HAP-1 (cell line): ENCODE results near the gene COMP.

Experiments
- DNase-seq, 2 experiments: peaks; one replicate each; pipeline ENCODE4 v3.0.0-alpha.2; 2016 to 2020; ENCODE audit warnings: low spot score in 2 of 2
- H3K27me3 ChIP-seq: fragments of 250-450 bp; sonication (Bioruptor Pico); 2 replicates; pipeline ENCODE4 v1.5.1; 2020; ENCODE audit warnings: low read depth, mild to moderate bottlenecking, moderate library complexity
- H3K36me3 ChIP-seq: fragments of 250-450 bp; sonication (Bioruptor Pico); replicated peaks from 2 replicates; pipeline ENCODE4 v1.5.1; 2020; ENCODE audit warnings: mild to moderate bottlenecking
- H3K4me1 ChIP-seq: fragments of 250-450 bp; sonication (Bioruptor Pico); 2 replicates; pipeline ENCODE4 v1.5.1; 2020; ENCODE audit warnings: mild to moderate bottlenecking
- H3K4me3 ChIP-seq: fragments of 250-450 bp; sonication (Bioruptor Pico); 2 replicates; pipeline ENCODE4 v1.5.1; 2020; ENCODE audit warnings: mild to moderate bottlenecking, moderate library complexity
- H3K9me3 ChIP-seq: fragments of 250-450 bp; sonication (Bioruptor Pico); 2 replicates; pipeline ENCODE4 v1.5.1; 2020; ENCODE audit warnings: mild to moderate bottlenecking, moderate library complexity
- in situ Hi-C: fragments of 300-500 bp; cut with MboI; formaldehyde crosslinking; loops from 3 replicates; pipeline ENCODE4 v1.14.3; 2020; ENCODE audit warnings: low sequenced_read_pairs, inconsistent platforms, mixed read lengths

Gene COMP

DNA sequence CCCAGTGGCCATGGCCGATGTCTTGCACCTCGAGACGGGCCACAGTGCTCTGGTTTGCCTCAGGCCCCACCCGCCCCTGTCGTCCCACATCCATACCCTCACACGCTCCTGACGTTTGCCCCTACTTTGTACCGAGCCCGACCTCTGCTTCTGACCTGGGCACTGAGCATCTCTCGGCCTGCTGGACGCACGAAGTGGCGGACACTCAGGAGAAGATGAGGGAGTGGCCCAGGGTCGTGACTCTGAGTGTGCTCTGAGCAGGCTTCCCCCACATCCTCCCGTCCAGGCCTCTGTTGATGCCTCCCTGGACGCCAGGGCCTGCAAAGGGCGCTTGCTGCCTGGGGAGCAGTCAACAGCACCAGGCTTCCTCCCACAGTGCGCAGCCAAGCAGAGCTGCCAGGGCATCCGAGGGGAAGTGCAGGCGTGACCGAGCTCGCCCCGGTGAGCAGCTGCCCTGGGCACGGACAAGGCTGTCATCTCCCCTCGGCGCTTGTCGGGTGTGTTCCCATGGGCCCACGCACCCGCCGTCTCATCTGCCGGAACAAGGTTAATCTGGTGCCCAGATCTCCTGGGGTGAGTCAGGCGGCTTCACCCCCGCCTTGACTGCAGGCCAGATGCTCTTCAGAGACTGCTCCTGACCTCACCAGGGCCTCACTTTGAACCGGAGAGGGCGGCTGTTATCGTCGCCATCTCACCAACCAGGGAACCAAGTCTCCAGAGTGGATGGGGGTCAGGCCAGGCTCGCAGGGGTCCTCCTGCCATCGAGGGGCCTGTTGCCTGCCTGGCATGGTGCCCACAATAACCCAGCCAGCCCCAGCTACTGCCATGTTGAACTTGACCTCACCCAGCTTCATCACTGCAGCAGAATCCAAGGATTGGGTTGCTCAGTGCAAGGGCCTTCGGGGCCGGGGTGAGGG lies 27.2 kb downstream of the COMP start:
- H3K36me3 ChIP-seq = no peaks in the 10 kb centered on the region
- in situ Hi-C loops = no loop called here
- no peaks in the 10 kb centered on the region for H3K9me3 ChIP-seq
- no peak for DNase-seq
- H3K27me3 ChIP-seq = no peaks in the 10 kb centered on the region
- no peaks in the 10 kb centered on the region for H3K4me1 ChIP-seq
- no peak overlapping the region for H3K4me3 ChIP-seq

DNA sequence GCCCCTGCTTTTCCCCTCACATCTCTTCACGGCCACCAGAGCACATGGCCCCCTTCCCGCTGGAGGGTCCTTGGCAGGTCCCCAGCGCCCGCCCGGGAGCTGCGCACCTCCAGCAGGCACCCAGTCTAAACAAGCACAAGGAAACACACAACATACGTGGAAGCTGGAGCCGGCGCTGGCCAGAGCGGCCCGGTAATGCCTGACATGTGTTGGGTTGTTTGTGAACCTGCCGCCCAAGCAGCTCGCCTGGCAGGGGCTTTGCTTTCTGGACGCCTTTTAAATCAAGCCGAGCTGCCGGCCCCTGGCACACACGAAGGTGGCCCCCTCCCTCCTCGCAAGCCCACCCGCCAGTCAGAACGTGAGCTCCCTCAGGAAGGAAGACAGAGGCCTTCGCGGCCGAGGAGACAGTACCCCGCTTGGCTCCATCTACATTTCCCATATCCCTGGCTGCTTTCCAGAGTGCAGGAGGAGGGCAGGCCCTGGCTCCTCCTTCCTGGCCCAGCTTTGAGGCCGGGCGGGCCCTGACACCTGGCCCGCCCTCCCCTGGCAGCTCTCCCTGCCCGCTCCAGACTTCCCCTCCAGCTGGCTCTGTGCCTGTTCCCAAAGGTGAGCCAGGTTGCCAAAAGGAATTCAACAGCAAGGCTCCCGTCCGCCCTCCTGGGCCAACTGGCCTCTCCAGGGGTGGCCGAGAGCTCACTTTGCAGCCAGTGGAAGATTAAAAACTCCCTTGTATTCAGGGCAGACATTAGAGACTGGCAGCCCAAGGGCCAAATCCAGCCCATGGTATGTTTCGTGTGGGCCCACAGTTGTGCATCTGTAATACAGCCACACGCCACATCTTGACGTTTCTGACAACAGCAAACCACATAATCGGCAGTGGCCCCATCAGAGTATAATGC lies 28.7 kb downstream of the COMP start:
- Histone ChIP-seq H3K36me3 (no peaks in the 10 kb centered on the region), H3K9me3 (no peaks in the 10 kb centered on the region), H3K27me3 (no peaks in the 10 kb centered on the region), H3K4me3 (no peak overlapping the region), H3K4me1 (no peaks in the 10 kb centered on the region)
- DNase-seq = no peak
- in situ Hi-C loops = no loop called here

DNA sequence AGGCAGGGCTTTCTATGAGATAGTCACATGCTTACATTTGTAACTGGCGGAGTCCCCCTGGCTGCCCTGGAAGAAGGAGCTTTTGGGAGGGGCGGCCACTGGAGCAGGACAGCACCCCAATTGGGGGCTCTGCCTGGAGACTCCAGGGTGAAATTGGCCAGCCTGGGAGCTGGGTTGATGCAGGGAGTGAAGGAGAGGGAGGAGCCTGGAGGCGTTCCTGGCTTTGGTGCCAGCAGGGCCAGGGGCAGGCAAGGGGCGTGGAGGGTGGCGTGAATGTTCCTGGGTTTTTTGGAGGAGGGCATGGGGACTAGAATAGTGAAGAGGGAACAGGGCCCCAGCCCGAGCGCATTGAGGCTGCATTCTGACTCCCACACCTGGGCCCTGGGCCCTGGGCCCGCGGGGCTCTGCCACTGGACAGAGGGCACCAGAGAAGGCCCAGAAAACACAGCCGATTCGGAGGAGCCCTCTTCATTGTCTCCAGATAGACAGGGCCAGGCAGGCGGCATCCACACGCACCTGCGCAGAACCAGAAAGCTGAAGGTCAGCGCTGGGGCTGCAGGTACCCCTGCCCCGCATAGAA lies 29.5 kb downstream of the COMP start:
- in situ Hi-C loops = no loop called here
- H3K4me3 ChIP-seq = no peak overlapping the region
- DNase-seq = no peak
- H3K36me3 ChIP-seq = no peaks in the 10 kb centered on the region
- H3K9me3 ChIP-seq = no peaks in the 10 kb centered on the region
- no peaks in the 10 kb centered on the region for H3K4me1 ChIP-seq
- no peaks in the 10 kb centered on the region for H3K27me3 ChIP-seq

DNA sequence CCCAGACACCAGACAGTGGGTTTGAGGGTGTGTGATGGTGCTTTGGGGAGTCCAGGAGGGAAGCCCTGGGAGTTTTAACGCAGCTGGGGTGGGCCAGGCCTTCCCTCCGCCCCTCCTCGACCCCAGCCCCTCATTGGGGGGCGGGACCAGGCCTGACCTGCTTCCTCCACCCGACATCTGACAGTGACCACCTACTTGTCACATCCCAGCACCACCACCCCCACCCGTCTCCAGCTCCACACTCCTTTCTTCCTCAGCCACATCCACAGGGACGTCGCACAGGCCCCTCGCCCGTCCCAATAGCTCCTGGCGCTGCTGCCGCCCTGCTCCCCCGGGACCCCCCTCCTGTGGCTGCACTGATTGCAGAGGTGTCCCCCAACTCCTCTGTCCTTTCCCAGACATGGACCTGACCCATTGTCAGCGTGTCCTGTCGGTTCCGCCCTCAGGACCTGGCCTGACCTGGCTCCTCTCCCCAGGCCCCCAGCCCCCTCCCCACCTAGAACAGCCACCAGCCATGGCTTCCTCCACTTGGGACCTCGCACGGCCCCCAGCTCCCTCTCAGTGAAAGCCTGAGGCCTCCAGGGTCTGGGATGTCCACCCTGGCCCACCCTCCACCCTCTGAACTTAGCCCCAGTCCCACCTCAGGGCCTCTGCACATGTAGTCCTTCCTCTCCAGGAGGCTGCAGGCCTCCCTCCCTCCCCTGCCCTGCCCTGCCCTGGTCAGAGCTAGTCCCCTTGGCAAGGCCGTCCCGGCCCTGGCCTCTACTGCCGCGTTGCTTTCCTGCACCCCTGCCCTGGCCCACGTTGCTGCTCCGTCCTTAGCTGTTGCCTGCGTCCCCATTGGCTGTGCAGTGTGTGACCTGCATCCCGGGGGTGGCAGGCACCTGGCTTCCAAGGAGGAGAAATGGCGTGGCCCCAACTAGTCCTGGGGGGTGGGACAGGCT lies 30.4 kb downstream of the COMP start:
- H3K4me3 ChIP-seq = no peak overlapping the region
- no peaks in the 10 kb centered on the region for H3K27me3 ChIP-seq
- H3K36me3 ChIP-seq = no peaks in the 10 kb centered on the region
- H3K9me3 ChIP-seq = no peaks in the 10 kb centered on the region
- no peak for DNase-seq
- H3K4me1 ChIP-seq = no peaks in the 10 kb centered on the region
- in situ Hi-C loops = no loop called here

DNA sequence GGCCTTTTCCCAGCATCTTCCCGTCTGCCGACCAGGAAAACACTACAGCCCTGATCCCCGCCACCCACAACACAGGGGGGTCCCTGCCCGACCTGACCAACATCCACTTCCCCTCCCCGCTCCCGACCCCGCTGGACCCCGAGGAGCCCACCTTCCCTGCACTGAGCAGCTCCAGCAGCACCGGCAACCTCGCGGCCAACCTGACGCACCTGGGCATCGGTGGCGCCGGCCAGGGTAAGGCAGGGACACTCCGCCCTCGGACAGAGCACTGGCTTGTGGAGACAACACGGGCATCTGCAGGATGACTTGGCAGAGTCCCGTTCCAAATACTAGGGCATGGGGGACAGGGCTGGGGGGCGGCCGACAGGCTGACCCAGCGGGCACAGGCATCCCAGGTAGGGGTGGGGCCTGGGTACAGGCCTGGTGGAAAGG lies 31.1 kb downstream of the COMP start:
- in situ Hi-C loops = no loop called here
- Histone ChIP-seq H3K27me3 (no peaks in the 10 kb centered on the region), H3K4me1 (no peaks in the 10 kb centered on the region), H3K4me3 (no peak overlapping the region), H3K36me3 (no peaks in the 10 kb centered on the region), H3K9me3 (no peaks in the 10 kb centered on the region)
- DNase-seq = no peak

DNA sequence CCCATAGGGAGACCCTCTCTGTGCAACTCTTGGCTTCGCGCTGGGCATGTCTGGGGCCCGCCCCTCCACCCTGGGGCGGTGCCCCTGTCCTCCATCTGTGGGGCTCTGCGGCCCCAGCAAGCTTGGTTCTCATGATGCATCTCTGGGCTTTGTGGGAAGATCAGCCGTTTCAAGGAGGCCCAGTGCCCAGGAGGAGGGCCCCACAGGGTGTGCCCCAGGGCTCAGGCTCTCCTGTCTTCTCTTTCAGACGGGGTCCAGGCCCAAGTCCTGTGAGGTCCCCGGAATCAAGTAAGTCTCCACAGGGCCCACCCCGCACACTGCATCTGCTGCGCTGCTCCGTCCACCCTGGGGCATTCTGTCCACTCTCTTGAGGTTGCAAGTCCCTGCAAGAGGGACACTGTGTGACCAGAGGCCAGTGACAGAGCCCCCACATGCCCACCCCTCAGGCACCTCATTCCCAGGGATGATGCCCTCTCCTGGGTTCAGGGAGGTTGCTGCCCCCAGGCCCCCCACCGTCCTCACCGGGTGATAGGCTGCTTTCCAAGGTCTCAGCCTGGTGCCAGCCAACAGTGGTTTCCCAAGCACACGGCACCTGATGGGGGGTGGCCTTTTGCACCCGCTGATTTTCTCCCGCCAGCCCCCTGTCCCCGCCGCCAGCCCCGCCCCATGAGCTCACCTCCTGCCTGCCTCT lies 31.7 kb downstream of the COMP start:
- in situ Hi-C loops = no loop called here
- Histone ChIP-seq H3K27me3 (no peaks in the 10 kb centered on the region), H3K4me1 (no peaks in the 10 kb centered on the region), H3K9me3 (no peaks in the 10 kb centered on the region), H3K4me3 (no peak overlapping the region), H3K36me3 (no peaks in the 10 kb centered on the region)
- DNase-seq = no peak

DNA sequence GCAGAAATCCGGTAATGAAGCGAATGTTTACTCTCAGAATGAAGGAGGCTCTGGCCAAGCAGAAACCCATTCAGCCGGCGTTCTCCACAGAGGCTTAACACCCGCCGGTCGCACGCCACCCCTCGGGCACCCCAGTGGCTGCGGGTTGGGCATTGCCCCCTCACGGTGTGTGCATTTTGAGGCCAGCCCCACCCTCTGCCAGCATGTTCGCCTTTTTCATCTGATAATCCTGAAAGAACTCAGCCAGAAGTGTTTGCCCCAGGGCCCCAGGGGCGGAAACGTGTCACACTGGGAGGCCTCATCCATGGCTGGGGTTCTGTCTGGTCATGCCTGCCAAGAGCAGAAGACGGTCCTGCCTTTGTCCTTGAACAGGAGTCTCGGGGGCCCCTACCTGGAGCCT lies 34.2 kb downstream of the COMP start:
- no peak overlapping the region for H3K4me3 ChIP-seq
- H3K4me1 ChIP-seq = no peaks in the 10 kb centered on the region
- in situ Hi-C loops = no loop called here
- H3K36me3 ChIP-seq = no peaks in the 10 kb centered on the region
- H3K27me3 ChIP-seq = no peaks in the 10 kb centered on the region
- H3K9me3 ChIP-seq = no peaks in the 10 kb centered on the region
- no peak for DNase-seq

DNA sequence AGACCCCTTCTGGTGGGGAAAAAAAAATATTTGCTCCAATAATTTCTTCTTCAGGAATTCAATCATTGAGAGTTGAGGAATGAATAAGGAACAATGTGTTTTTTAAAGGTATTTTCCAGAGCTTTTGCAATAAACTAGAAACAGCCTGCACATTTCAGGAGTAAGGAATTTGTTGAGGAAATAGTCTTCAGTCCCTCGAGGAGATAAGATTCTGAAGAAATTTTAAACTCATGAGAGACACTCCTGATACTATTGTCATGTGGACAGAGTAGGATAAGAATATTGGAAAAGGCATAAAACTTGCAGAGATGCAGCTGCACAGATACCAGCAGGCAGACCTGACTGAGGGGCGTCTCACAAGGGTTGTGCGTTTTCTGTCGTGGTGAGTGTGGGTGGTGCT lies 36.6 kb downstream of the COMP start:
- Histone ChIP-seq H3K27me3 (no peaks in the 10 kb centered on the region), H3K9me3 (no peaks in the 10 kb centered on the region), H3K4me1 (no peaks in the 10 kb centered on the region), H3K4me3 (no peak overlapping the region), H3K36me3 (no peaks in the 10 kb centered on the region)
- DNase-seq = no peak
- in situ Hi-C loops = no loop called here

DNA sequence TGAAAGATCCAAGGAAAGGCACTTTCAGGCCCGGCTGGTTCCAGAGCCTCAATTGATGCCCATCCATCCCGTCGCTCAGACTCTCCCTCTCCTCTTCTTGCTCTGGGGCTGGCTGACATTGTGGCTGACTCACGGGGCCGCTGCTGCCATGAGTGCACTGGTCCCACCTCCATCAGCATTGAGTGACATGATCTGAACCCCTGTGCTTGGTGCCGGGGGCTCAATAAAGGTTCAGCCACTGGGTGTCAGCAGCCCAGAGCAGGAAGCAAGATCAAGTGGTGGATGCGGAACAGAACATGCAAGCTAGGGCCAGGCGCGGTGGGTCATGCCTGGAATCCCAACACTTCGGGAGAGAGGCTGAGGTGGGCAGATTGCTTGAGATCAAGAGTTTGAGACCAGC lies 39.5 kb downstream of the COMP start:
- no peak overlapping the region for H3K4me3 ChIP-seq
- no peaks in the 10 kb centered on the region for H3K9me3 ChIP-seq
- in situ Hi-C loops = no loop called here
- no peaks in the 10 kb centered on the region for H3K4me1 ChIP-seq
- no peaks in the 10 kb centered on the region for H3K27me3 ChIP-seq
- H3K36me3 ChIP-seq = no peaks in the 10 kb centered on the region
- no peak for DNase-seq

DNA sequence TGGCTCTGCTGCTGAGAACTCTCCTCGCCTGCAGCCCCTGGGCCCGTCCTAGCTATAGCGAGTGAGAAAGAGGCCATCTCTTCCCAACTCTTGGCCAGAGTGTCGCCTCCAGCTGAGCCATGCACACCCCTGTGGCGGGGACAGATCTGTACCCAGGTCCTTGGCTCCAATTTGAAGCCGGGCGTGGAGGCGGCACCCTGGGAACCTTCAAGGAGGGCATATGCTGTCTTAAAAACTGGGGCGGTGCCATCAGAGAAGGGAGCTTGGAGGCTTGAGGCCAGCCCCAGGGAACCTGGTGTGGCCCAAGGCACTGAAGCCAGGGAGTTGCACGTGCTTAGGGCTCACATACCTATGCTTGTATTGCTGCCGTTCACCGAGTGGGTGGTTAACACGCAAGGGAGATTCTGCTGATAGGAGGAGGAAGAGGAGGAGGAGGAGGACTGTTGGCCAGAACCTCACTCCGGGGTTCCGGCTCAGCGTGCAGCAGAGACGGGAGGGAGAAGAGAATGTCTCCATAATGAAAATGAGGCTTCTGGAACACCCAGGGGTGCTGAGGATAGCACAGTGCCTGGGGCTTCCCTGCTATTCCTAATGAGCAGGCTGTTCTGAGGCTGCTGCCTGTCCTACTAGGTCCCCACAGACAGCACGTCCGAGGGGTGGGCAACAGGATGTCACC lies 40.7 kb downstream of the COMP start:
- Histone ChIP-seq H3K27me3 (no peaks in the 10 kb centered on the region), H3K36me3 (no peaks in the 10 kb centered on the region), H3K4me3 (no peak overlapping the region), H3K9me3 (no peaks in the 10 kb centered on the region), H3K4me1 (no peaks in the 10 kb centered on the region)
- no peak for DNase-seq
- in situ Hi-C loops = no loop called here

DNA sequence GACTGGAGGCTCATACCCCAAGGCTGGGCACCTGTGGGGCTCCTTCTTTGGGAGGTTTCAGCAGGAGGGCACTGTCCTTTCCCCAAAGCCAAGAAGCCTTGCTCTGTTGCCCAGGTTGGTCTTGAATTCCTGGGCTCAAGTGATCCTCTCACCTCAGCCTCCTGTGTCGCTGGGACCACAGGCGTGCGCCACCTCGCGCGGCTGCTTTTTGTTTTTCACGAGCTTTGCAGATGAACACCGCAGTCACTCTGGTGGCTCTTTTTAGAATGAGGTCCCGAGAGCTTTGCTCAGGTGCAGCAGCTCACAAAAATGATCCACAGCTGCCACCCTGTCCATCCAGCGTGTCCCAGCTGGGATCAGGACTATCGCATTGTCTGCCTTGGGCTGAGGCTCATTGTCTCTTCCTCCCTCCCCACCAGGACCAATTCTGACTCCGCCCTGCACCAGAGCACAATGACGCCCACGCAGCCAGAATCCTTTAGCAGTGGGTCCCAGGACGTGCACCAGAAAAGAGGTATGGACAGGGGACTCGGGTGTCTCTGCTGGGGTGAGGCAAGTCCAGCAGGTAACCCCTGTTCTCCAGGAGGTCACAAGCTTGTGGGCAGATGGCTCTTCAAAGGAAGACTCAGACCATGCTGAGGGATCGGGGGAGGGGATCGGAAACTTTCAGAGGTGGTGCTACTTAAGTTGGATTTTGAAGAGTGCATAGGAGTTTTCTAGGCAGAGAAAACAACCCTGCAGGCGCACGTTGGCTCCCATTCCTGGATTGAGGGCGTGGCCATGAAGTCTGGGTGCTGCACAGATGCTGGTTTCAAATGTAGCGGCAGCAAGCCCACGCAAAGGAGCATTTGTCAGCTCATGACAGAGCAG lies 41.5 kb downstream of the COMP start:
- no peaks in the 10 kb centered on the region for H3K9me3 ChIP-seq
- H3K27me3 ChIP-seq = no peaks in the 10 kb centered on the region
- H3K4me3 ChIP-seq = no peak overlapping the region
- H3K4me1 ChIP-seq = no peaks in the 10 kb centered on the region
- H3K36me3 ChIP-seq = no peaks in the 10 kb centered on the region
- DNase-seq = peak in 1 of 2 experiments; percentile 38
- in situ Hi-C loops = no loop called here
